H1 (cell line): ENCODE data around the gene F7. TPM values are rescaled to one million over a fixed set of nuclear protein-coding genes. Genes with fewer than 3 reads are reported as not detected.

Source experiments
- CTCF ChIA-PET: fragments of 300-600 bp; sonication (Branson Sonifier 250); formaldehyde crosslinking; loops from one replicate; lab custom pipeline; 2021; ENCODE audit not compliant: partially characterized antibody; lab: Charles Lee
- POLR2A ChIA-PET: fragments of 300-600 bp; sonication (Branson Sonifier 250); formaldehyde crosslinking; loops from one replicate; lab custom pipeline; 2021; ENCODE audit warnings: inconsistent platforms; ENCODE audit not compliant: partially characterized antibody; lab: Charles Lee
- DNase-seq, 2 experiments: peaks; one replicate each; pipeline versions ENCODE4 v3.0.0 to v3.0.0-alpha.2; 2010 to 2022; ENCODE audit warnings: low spot score in 2 of 2, low read depth in 1 of 2, mixed read lengths in 1 of 2
- FAIRE-seq: peaks from 2 replicates; lab custom pipeline; 2011; peaks lifted over from hg19 to GRCh38; lab: Jason Lieb, UNC
- H2AFZ ChIP-seq: 2 replicates; pipeline ENCODE4 v1.8.1; 2012; ENCODE audit warnings: low read length, inconsistent platforms
- H2AK5ac ChIP-seq: 2 replicates; pipeline ENCODE4 v1.6.1; 2013; ENCODE audit warnings: low read depth, low read length
- H2BK120ac ChIP-seq: replicated peaks from 2 replicates; pipeline ENCODE3; 2013; ENCODE audit warnings: low read depth, low read length, inconsistent platforms
- H2BK12ac ChIP-seq: 2 replicates; pipeline ENCODE4 v1.6.1; 2013; ENCODE audit warnings: low read depth, low read length
- H2BK15ac ChIP-seq: 2 replicates; pipeline ENCODE4 v1.6.1; 2013; ENCODE audit warnings: low read length
- H2BK20ac ChIP-seq: 2 replicates; pipeline ENCODE4 v1.6.1; 2013; ENCODE audit warnings: low read length
- H2BK5ac ChIP-seq: 2 replicates; pipeline ENCODE4 v1.6.1; 2013; ENCODE audit warnings: low read depth, low read length
- H3K14ac ChIP-seq: 2 replicates; pipeline ENCODE4 v1.6.1; 2013; ENCODE audit warnings: inconsistent platforms; ENCODE audit not compliant: insufficient read length
- H3K18ac ChIP-seq: 2 replicates; pipeline ENCODE4 v1.6.1; 2013; ENCODE audit warnings: low read length; ENCODE audit errors: extremely low read depth
- H3K23ac ChIP-seq: 2 replicates; pipeline ENCODE4 v1.6.1; 2013; ENCODE audit warnings: inconsistent platforms; ENCODE audit not compliant: insufficient read length
- H3K23me2 ChIP-seq: 2 replicates; pipeline ENCODE4 v1.6.1; 2013; ENCODE audit warnings: low read depth, low read length
- H3K27ac ChIP-seq: 2 replicates; pipeline ENCODE4 v1.6.1; 2011; ENCODE audit warnings: low read depth, low read length, inconsistent platforms
- H3K27me3 ChIP-seq, 4 experiments: replicated peaks in 1 of 4; 1 replicate in 1 of 4; 2 replicates in 3 of 4; pipeline versions ENCODE4 v1.6.1 to v1.8.1; 2011 to 2013; ENCODE audit warnings: low read length in 3 of 4, mild to moderate bottlenecking in 3 of 4, inconsistent platforms in 2 of 4, mixed read lengths in 2 of 4, moderate library complexity in 1 of 4; ENCODE audit not compliant: control insufficient read depth in 3 of 4, insufficient read depth in 3 of 4; ENCODE audit errors: extremely low read depth in 1 of 4
- H3K36me3 ChIP-seq, 4 experiments: 2 replicates each; pipeline versions ENCODE4 v1.6.1 to v1.8.1; 2011 to 2013; ENCODE audit warnings: mild to moderate bottlenecking in 4 of 4, low read length in 3 of 4, moderate library complexity in 2 of 4, control low read depth in 1 of 4, inconsistent platforms in 1 of 4; ENCODE audit not compliant: insufficient read depth in 4 of 4, control insufficient read depth in 2 of 4
- H3K4ac ChIP-seq: replicated peaks from 2 replicates; pipeline ENCODE3; 2013; ENCODE audit warnings: low read length, low read depth, mixed read lengths, inconsistent platforms; ENCODE audit not compliant: insufficient read length
- H3K4me1 ChIP-seq, 4 experiments: replicated peaks in 1 of 4; 1 replicate in 1 of 4; 2 replicates in 3 of 4; pipeline versions ENCODE4 v1.6.1 to v1.8.1; 2011 to 2013; ENCODE audit warnings: low read length in 3 of 4, inconsistent platforms in 2 of 4, mixed read lengths in 1 of 4; ENCODE audit not compliant: insufficient read depth in 4 of 4, control insufficient read depth in 3 of 4
- H3K4me2 ChIP-seq, 2 experiments: 2 replicates each; pipeline versions ENCODE4 v1.6.1 to v1.8.1; 2011 to 2013; ENCODE audit warnings: low read depth in 2 of 2, low read length in 2 of 2, control low read depth in 1 of 2, inconsistent platforms in 1 of 2, mild to moderate bottlenecking in 1 of 2; ENCODE audit not compliant: insufficient read depth in 1 of 2
- H3K4me3 ChIP-seq, 4 experiments: fragments of 200-600, 300-600 bp in 1 of 4; sonication (generic), shearing (Covaris generic), sonication (Bioruptor Twin) in 1 of 4; 2 replicates each; pipeline versions ENCODE4 v1.5.1 to v1.8.1; 2011 to 2016; ENCODE audit warnings: low read length in 4 of 4, low read depth in 3 of 4, control low read depth in 2 of 4, inconsistent platforms in 2 of 4, mild to moderate bottlenecking in 2 of 4, mixed read lengths in 1 of 4, moderate library complexity in 1 of 4; ENCODE audit not compliant: insufficient read depth in 2 of 4; ENCODE audit errors: extremely low read depth in 1 of 4
- H3K56ac ChIP-seq: replicated peaks from 2 replicates; pipeline ENCODE3; 2013; ENCODE audit warnings: low read depth, mild to moderate bottlenecking, mixed read lengths, low read length, inconsistent platforms; ENCODE audit not compliant: insufficient read length
- H3K79me1 ChIP-seq: 2 replicates; pipeline ENCODE4 v1.6.1; 2013; ENCODE audit warnings: low read depth, low read length, control low read depth
- H3K79me2 ChIP-seq, 2 experiments: 2 replicates each; pipeline versions ENCODE4 v1.6.1 to v1.8.1; 2012 to 2013; ENCODE audit warnings: low read length in 2 of 2, mild to moderate bottlenecking in 2 of 2, inconsistent platforms in 1 of 2; ENCODE audit not compliant: insufficient read depth in 2 of 2, control insufficient read depth in 1 of 2
- H3K9ac ChIP-seq, 4 experiments: replicated peaks in 1 of 4; 1 replicate in 1 of 4; 2 replicates in 3 of 4; pipeline versions ENCODE4 v1.6.1 to v1.8.1; 2011 to 2013; ENCODE audit warnings: low read depth in 3 of 4, low read length in 3 of 4, control low read depth in 2 of 4, mild to moderate bottlenecking in 2 of 4, moderate library complexity in 2 of 4, inconsistent platforms in 1 of 4; ENCODE audit errors: extremely low read depth in 1 of 4
- H3K9me3 ChIP-seq, 2 experiments: 2 replicates each; pipeline versions ENCODE4 v1.6.1 to v1.8.1; 2012 to 2013; ENCODE audit warnings: mild to moderate bottlenecking in 2 of 2, moderate library complexity in 2 of 2, control low read depth in 1 of 2, inconsistent platforms in 1 of 2, low read depth in 1 of 2, low read length in 1 of 2, mixed read lengths in 1 of 2; ENCODE audit not compliant: insufficient read depth in 2 of 2
- H4K20me1 ChIP-seq, 2 experiments: replicated peaks in 1 of 2; 2 replicates each; pipeline versions ENCODE3 to v1.8.1; 2011 to 2013; ENCODE audit warnings: inconsistent platforms in 2 of 2, low read length in 2 of 2, mild to moderate bottlenecking in 1 of 2; ENCODE audit not compliant: insufficient read depth in 2 of 2, control insufficient read depth in 1 of 2
- H4K5ac ChIP-seq: 2 replicates; pipeline ENCODE4 v1.6.1; 2013; ENCODE audit warnings: low read length, low read depth, mixed read lengths, inconsistent platforms; ENCODE audit not compliant: insufficient read length
- H4K8ac ChIP-seq: 2 replicates; pipeline ENCODE4 v1.8.0; 2013; ENCODE audit warnings: mild to moderate bottlenecking, moderate library complexity, low read length, inconsistent platforms; ENCODE audit not compliant: insufficient read depth; ENCODE audit errors: extremely low read depth
- H4K91ac ChIP-seq: replicated peaks from 2 replicates; pipeline ENCODE3; 2013; ENCODE audit warnings: low read length, mixed read lengths, inconsistent platforms; ENCODE audit not compliant: insufficient read length
- BCL11A ChIP-seq, 2 experiments: IDR thresholded peaks; one replicate each; pipeline ENCODE4 v1.6.1; 2011; ENCODE audit warnings: low read depth in 2 of 2, low read length in 2 of 2, mild to moderate bottlenecking in 2 of 2
- CEBPB ChIP-seq: IDR thresholded peaks from 2 replicates; pipeline ENCODE4 v1.6.1; 2012; ENCODE audit warnings: low read depth, low read length
- CHD2 ChIP-seq: IDR thresholded peaks from 2 replicates; pipeline ENCODE4 v1.6.1; 2012; ENCODE audit warnings: low read length, improper control_type of control experiment
- HDAC6 ChIP-seq: IDR thresholded peaks from one replicate; pipeline ENCODE4 v1.7.1; 2012; ENCODE audit warnings: low read depth, mild to moderate bottlenecking, inconsistent platforms, low read length, moderate library complexity
- KDM1A ChIP-seq: fragments of 200-600, 300-600 bp; sonication (generic); IDR thresholded peaks from 2 replicates; pipeline ENCODE4 v1.7.1; 2016; ENCODE audit warnings: mild to moderate bottlenecking, low read length, borderline replicate concordance
- NANOG ChIP-seq: IDR thresholded peaks from 2 replicates; pipeline ENCODE4 v1.6.1; 2011; ENCODE audit warnings: low read length, low read depth, mild to moderate bottlenecking, inconsistent platforms; ENCODE audit not compliant: insufficient read depth, poor library complexity, severe bottlenecking
- SP2 ChIP-seq: IDR thresholded peaks from 2 replicates; pipeline ENCODE4 v1.6.1; 2012; ENCODE audit warnings: mild to moderate bottlenecking, low read length, inconsistent platforms
- YY1 ChIP-seq: IDR thresholded peaks from 2 replicates; pipeline ENCODE4 v1.6.1; 2011; ENCODE audit warnings: low read depth, mild to moderate bottlenecking, low read length
- WGBS, 2 experiments: shearing (Covaris generic) in 1 of 2; methylation state at CpG; one replicate each; pipeline versions ENCODE4 v1.1.6 to v1.1.7; 2013 to 2015; ENCODE audit warnings: low lambda C conversion rate in 2 of 2, mixed read lengths in 2 of 2, inconsistent platforms in 1 of 2, low coverage in 1 of 2, missing lambda C conversion rate in 1 of 2; ENCODE audit not compliant: insufficient replicate concordance in 2 of 2, insufficient coverage in 1 of 2, insufficient read length in 1 of 2; ENCODE audit errors: extremely low coverage in 1 of 2, missing lambda C conversion rate in 1 of 2; 5-methylcytosine and 5-hydroxymethylcytosine counted together
- polyA plus RNA-seq, 7 experiments: library from polyadenylated mRNA; depleted of rRNA in 3 of 7; stranded (reverse) in 5 of 7; unstranded in 2 of 7; fragments of >200 nt in 5 of 7; fragments of 200-250 nt in 2 of 7; gene quantifications; 1 replicate in 5 of 7; 2 replicates in 1 of 7; 4 replicates in 1 of 7; pipeline versions ENCODE4 v1.2.1 to v1.2.3, GENCODE V29; 2011 to 2013; ENCODE audit warnings: missing spikeins in 2 of 7, mixed read lengths in 2 of 7
- total RNA-seq: library from RNA; stranded (reverse); fragmentation: NEBNext Ultra II Directional; extraction: Animal tissue kit (Norgen Biotek cat#: 25700); gene quantifications from 2 replicates; pipeline ENCODE4 v1.2.1, GENCODE V29; 2021
- TF ChIP-seq, protein P1 (sequence below): IDR thresholded peaks from 2 replicates; pipeline ENCODE4 v1.6.1; 2012; ENCODE audit warnings: inconsistent platforms

Gene F7
- total and polyA plus RNA-seq, 2 of the 8 experiments (the other 6 are each of a cell fraction or from before 2014, with no cell fraction given): 0.43 to 0.98 TPM

DNA sequence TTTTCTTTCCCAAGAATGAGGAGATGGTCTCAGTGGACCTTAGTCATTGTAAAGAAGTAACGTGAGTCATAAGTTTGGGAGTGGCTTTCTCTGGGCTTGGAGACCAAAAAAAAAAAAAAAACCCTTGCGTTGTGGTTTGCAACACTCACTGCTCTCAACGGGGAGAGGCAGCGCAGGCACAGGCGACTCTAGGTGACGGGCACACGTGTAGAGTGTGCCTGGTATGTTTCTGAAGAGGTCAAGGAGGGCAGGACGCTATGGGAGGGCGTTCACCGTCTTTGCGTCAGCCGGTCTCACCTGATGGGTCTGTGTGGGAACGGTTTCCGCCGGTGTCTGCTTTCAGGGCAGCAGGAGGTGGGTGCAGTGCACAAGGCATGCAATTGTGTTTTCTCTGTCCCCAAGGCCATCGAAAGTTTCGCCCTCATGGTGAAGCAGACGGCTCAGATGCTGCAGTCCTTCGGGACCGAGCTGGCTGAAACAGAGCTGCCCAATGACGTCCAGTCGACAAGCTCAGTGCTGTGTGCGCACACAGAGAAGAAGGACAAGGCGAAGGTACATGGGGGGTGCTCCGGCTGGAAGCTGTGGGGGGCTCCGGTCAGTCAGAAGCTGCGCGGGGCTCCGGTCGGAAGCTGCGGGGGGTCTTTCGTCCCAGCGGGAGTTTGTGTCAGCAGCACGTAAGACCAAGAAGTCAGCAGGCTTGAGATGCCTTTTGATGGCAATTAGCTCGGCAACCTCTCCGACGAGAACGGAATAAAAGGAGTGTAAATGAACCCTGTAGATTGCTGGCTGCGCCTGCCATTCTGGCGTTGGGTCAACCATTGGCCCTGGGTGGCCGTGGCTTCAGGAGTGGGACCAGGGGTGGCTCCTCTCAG, 40.8 kb upstream of the F7 start:
- H3K23ac ChIP-seq: no peak overlapping the region
- no peak overlapping the region for H3K56ac ChIP-seq
- FAIRE-seq: no peak
- no peak overlapping the region for H2AK5ac ChIP-seq
- TF ChIP-seq KDM1A (no peak), SP2 (no peak), CHD2 (no peak), NANOG (no peak), CEBPB (no peak), YY1 (no peak), HDAC6 (no peak), BCL11A (IDR thresholded peaks at IDR 0.05; ENCODE audit: low read depth in 2 of 2, low read length in 2 of 2) (no peak)
- TF ChIP-seq, protein P1, sequence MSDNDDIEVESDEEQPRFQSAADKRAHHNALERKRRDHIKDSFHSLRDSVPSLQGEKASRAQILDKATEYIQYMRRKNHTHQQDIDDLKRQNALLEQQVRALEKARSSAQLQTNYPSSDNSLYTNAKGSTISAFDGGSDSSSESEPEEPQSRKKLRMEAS: no peak
- H3K36me3 ChIP-seq: no peaks in the 10 kb centered on the region
- no peak overlapping the region for H3K4ac ChIP-seq
- H3K4me3 ChIP-seq: no peak overlapping the region
- no peak overlapping the region for H4K8ac ChIP-seq
- no peak overlapping the region for H3K9ac ChIP-seq
- no peak overlapping the region for H3K18ac ChIP-seq
- H3K27me3 ChIP-seq: no peaks in the 10 kb centered on the region
- no peak for DNase-seq
- 0 out of 2 replicates have a peak, but pooled peaks cover 1% of the 10 kb centered on the region for H3K23me2 ChIP-seq
- H3K4me1 ChIP-seq: no peaks in the 10 kb centered on the region
- no peak overlapping the region for H2BK120ac ChIP-seq
- H3K9me3 ChIP-seq: no peaks in the 10 kb centered on the region
- H2BK5ac ChIP-seq: no peak overlapping the region; the same call in 1 of the 2 replicates
- no peak overlapping the region for H2BK20ac ChIP-seq
- H4K20me1 ChIP-seq: peaks cover 0 to 3% of the 10 kb centered on the region in 2 experiments
- no peak overlapping the region for H2BK12ac ChIP-seq
- no peaks in the 10 kb centered on the region for H3K79me1 ChIP-seq
- ChIA-PET CTCF (interaction anchor here (0.6 to 2.8 kb wide), 7 partner anchors 9 to 383 kb away, joined by 3 to 19 read pairs (median 6); no protein-coding TSS in a partner anchor), POLR2A (interaction anchor here (0.6 to 1.2 kb wide), 3 partner anchors 10 to 296 kb away, joined by 3 read pairs; no protein-coding TSS in a partner anchor)
- H4K91ac ChIP-seq: no peak overlapping the region
- no peak overlapping the region for H3K27ac ChIP-seq
- WGBS, 2 experiments: 93% methylated on average over 36 of the region's 41 CpGs; no CpG with 5 or more reads in 1 of the 2 experiments
- no peak overlapping the region for H3K4me2 ChIP-seq
- H3K79me2 ChIP-seq: no peaks in the 10 kb centered on the region
- no peak overlapping the region for H4K5ac ChIP-seq
- no peak overlapping the region for H3K14ac ChIP-seq
- no peak overlapping the region for H2BK15ac ChIP-seq
- no peak overlapping the region for H2AFZ ChIP-seq
